Measurements from ENCODE around the gene B4GALNT2.

- TF ChIP-seq POLR2A (IDR thresholded peaks at IDR 0.05) (no peak), CTCF (IDR thresholded peaks at IDR 0.05) (no peak)
Measured at GRCh38 chr17:49214676-49215360, 82.2 kb downstream of the B4GALNT2 start.
